ENCODE results near the gene KLHL15.
"Not testable (repeated sequence)": the region's sequence is repeated elsewhere in the genome, so short reads cannot be mapped to it uniquely, and the experiment has no call there.

Gene KLHL15

GRCh38 chrX:23981222-23981621 is 45.8 kb downstream of the KLHL15 start:
- peaks cover 27% of the 10 kb centered on the region for H3K4me1 ChIP-seq (ENCODE audit: control insufficient read depth, low read depth, low read length)
- H3K27me3 ChIP-seq (ENCODE audit: control insufficient read depth, insufficient read depth, low read length) = no peaks in the 10 kb centered on the region
- no peaks in the 10 kb centered on the region for H3K9me3 ChIP-seq (ENCODE audit: control insufficient read depth, low read depth, low read length)
- H3K36me3 ChIP-seq (ENCODE audit: control insufficient read depth, low read depth, low read length) = peaks cover 12% of the 10 kb centered on the region
- peak overlapping the region; percentile 15 for H3K27ac ChIP-seq (ENCODE audit: low read length)
- H3K9ac ChIP-seq (ENCODE audit: low read length) = no peak overlapping the region
- peak overlapping the region; percentile 31 for H3K4me3 ChIP-seq (ENCODE audit: low read length)

DNA sequence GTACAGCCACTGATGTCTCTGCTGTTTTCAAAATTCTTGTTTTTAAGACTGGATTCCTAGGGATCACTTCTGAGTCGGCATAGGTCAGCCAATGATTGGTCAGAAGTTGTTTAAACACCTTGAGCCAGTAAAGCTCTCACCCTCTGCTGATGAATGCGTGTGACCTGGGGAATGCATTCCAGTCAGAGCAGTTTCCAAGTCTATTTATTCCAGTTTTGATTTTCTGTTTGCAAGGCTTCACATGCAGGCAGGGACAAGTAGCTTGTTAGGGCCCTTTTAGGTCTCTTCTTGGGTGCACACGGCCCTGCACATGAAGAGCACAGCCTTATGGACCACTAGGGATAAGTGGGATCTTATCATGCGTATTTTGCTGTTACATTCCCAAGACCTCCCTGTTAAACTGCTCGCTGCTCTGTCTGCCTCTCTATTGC is 47.0 kb downstream of the KLHL15 start:
- Histone ChIP-seq H3K36me3 (ENCODE audit: control insufficient read depth, low read depth, low read length) (peaks cover 4% of the 10 kb centered on the region), H3K4me3 (ENCODE audit: low read length) (no peak overlapping the region), H3K27ac (ENCODE audit: low read length) (no peak overlapping the region)

GRCh38 chrX:23978491-23978890 is 48.5 kb downstream of the KLHL15 start:
- no peaks in the 10 kb centered on the region for H3K9me3 ChIP-seq (ENCODE audit: control insufficient read depth, low read depth, low read length)
- H3K9ac ChIP-seq (ENCODE audit: low read length) = no peak overlapping the region
- peaks cover 27% of the 10 kb centered on the region for H3K4me1 ChIP-seq (ENCODE audit: control insufficient read depth, low read depth, low read length)
- peaks cover 4% of the 10 kb centered on the region for H3K36me3 ChIP-seq (ENCODE audit: control insufficient read depth, low read depth, low read length)
- H3K27me3 ChIP-seq (ENCODE audit: control insufficient read depth, insufficient read depth, low read length) = no peaks in the 10 kb centered on the region
- H3K27ac ChIP-seq (ENCODE audit: low read length) = no peak overlapping the region
- H3K4me3 ChIP-seq (ENCODE audit: low read length) = no peak overlapping the region

More for the DNA sequence above, 47.0 kb downstream of the KLHL15 start:
- Histone ChIP-seq H3K9me3 (ENCODE audit: control insufficient read depth, low read depth, low read length) (no peaks in the 10 kb centered on the region), H3K27me3 (ENCODE audit: control insufficient read depth, insufficient read depth, low read length) (no peaks in the 10 kb centered on the region), H3K4me1 (ENCODE audit: control insufficient read depth, low read depth, low read length) (peaks cover 27% of the 10 kb centered on the region), H3K9ac (ENCODE audit: low read length) (no peak overlapping the region)

- not testable (repeated sequence) for H3K9ac ChIP-seq (ENCODE audit: low read length); H3K27ac ChIP-seq (ENCODE audit: low read length); H3K4me1 ChIP-seq (ENCODE audit: control insufficient read depth, low read depth, low read length); H3K4me3 ChIP-seq (ENCODE audit: low read length); H3K9me3 ChIP-seq (ENCODE audit: control insufficient read depth, low read depth, low read length); H3K27me3 ChIP-seq (ENCODE audit: control insufficient read depth, insufficient read depth, low read length); H3K36me3 ChIP-seq (ENCODE audit: control insufficient read depth, low read depth, low read length)
Measured at GRCh38 chrX:23965630-23966029, 61.4 kb downstream of the KLHL15 start.

DNA sequence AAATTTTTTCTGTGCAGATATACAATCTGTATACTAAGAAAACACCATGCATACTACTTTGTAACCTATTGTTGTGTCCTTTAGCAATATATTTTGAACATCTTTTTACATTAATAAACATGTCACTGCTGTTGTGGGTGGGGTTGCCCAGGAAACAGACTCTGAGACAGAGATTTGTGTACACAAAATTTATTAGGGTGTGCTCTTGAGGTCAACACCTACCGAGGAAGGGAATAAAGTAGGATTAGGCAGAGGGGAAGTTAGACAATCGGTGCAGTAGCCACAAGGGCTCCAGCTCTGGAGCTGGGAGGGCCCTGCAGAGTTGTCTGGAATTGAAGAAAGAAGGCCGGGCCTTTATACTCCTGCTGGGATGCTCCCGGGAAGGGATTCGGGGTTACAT is 62.8 kb downstream of the KLHL15 start:
- Histone ChIP-seq H3K36me3 (ENCODE audit: control insufficient read depth, low read depth, low read length) (no peaks in the 10 kb centered on the region), H3K27ac (ENCODE audit: low read length) (no peak overlapping the region), H3K9ac (ENCODE audit: low read length) (no peak overlapping the region), H3K27me3 (ENCODE audit: control insufficient read depth, insufficient read depth, low read length) (no peaks in the 10 kb centered on the region), H3K4me3 (ENCODE audit: low read length) (no peak overlapping the region), H3K9me3 (ENCODE audit: control insufficient read depth, low read depth, low read length) (no peaks in the 10 kb centered on the region), H3K4me1 (ENCODE audit: control insufficient read depth, low read depth, low read length) (peaks cover 8% of the 10 kb centered on the region)

GRCh38 chrX:23959781-23960180 is 67.2 kb downstream of the KLHL15 start:
- Histone ChIP-seq H3K9me3 (ENCODE audit: control insufficient read depth, low read depth, low read length) (no peaks in the 10 kb centered on the region), H3K27ac (ENCODE audit: low read length) (no peak overlapping the region), H3K27me3 (ENCODE audit: control insufficient read depth, insufficient read depth, low read length) (no peaks in the 10 kb centered on the region), H3K4me1 (ENCODE audit: control insufficient read depth, low read depth, low read length) (peaks cover 8% of the 10 kb centered on the region), H3K36me3 (ENCODE audit: control insufficient read depth, low read depth, low read length) (no peaks in the 10 kb centered on the region), H3K4me3 (ENCODE audit: low read length) (no peak overlapping the region), H3K9ac (ENCODE audit: low read length) (no peak overlapping the region)

GRCh38 chrX:23954396-23954795 is 72.6 kb downstream of the KLHL15 start:
- Histone ChIP-seq H3K4me1 (ENCODE audit: control insufficient read depth, low read depth, low read length) (peaks cover 25% of the 10 kb centered on the region), H3K27ac (ENCODE audit: low read length) (no peak overlapping the region), H3K9ac (ENCODE audit: low read length) (no peak overlapping the region), H3K4me3 (ENCODE audit: low read length) (no peak overlapping the region), H3K36me3 (ENCODE audit: control insufficient read depth, low read depth, low read length) (no peaks in the 10 kb centered on the region), H3K27me3 (ENCODE audit: control insufficient read depth, insufficient read depth, low read length) (no peaks in the 10 kb centered on the region), H3K9me3 (ENCODE audit: control insufficient read depth, low read depth, low read length) (no peaks in the 10 kb centered on the region)

DNA sequence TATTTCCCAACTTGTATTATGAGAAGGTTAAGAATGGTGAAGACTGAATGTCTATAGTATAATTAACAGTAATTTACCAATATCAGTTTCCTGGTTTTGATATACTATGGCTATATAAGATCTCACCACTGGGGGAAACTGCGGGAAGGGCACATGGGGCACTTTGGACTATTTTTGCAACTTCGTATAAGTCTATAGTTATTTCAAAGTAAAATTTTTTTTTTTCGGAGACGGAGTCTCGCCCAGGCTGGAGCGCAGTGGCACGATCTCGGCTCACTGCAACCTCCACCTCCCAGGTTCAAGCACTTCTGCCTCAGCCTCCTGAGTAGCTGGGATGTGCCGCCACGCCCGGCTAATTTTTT is 73.1 kb downstream of the KLHL15 start:
- Histone ChIP-seq H3K36me3 (ENCODE audit: control insufficient read depth, low read depth, low read length) (no peaks in the 10 kb centered on the region), H3K4me1 (ENCODE audit: control insufficient read depth, low read depth, low read length) (peaks cover 25% of the 10 kb centered on the region), H3K4me3 (ENCODE audit: low read length) (no peak overlapping the region), H3K27ac (ENCODE audit: low read length) (no peak overlapping the region), H3K9me3 (ENCODE audit: control insufficient read depth, low read depth, low read length) (no peaks in the 10 kb centered on the region), H3K9ac (ENCODE audit: low read length) (no peak overlapping the region), H3K27me3 (ENCODE audit: control insufficient read depth, insufficient read depth, low read length) (no peaks in the 10 kb centered on the region)

DNA sequence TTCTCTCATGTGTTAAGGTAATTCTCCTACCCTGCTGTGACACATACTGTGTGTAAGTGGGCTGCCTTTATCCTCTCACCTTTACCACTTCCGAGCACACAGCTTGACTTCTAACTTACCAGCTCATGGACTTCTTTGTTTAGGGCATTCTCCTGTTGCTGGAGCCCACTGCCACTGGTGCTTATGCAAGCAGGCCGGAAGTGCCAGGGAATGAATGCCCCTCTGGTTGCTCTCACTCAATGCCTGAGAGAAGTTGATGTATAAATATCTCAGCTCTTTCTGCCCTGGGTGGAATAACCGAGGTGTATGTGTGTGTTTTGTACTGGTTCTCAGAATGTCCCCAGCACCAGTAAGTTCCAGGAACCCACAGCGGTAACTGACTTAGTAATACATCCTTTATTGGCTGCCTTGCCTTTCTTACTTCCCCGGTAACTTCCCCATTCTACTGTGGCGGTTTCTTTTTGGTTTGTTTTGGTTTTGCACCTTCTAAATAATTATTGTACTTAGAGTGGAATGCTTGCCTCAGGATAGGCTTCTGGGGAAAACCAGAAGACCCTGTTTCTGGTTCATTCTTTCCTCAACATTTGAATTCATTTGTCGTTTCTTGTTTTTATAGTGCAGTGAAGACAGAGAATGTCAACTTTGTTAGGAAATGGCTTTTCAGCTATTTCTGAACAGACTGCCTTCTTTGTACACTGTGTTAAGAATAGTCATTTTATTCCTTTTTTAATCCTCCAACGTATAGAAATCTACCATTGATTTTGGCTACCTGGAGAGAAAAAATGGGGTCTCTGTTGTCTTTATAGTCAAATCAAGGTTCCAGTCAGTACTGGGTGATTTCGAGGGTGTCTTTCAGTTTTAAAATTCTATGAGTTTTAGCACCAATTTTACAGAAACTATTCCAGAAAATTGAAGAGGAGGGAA is 73.7 kb downstream of the KLHL15 start:
- H3K4me3 ChIP-seq (ENCODE audit: low read length) = peak overlapping the region; percentile 36

DNA sequence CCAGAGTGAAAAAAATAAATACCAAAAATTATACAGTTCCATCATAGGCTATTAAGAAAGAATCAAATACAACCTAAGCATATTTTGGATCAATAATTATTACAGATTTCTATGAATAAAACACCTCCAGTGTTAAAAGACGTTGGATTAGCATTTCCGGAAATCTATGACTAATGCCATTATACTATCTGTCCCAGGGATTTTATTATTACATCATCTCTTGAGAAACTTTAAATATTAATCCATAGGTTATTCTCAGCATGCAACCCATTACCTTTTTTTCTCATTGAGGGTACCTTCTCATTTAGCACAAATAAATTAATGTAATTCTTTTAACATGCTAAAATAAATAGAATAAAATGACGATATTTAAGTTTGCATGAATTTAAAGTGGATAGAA is 74.6 kb downstream of the KLHL15 start:
- H3K4me3 ChIP-seq (ENCODE audit: low read length) = peak overlapping the region; percentile 36
- no peaks in the 10 kb centered on the region for H3K27me3 ChIP-seq (ENCODE audit: control insufficient read depth, insufficient read depth, low read length)
- H3K9me3 ChIP-seq (ENCODE audit: control insufficient read depth, low read depth, low read length) = no peaks in the 10 kb centered on the region
- H3K9ac ChIP-seq (ENCODE audit: low read length) = peak overlapping the region; percentile 4
- H3K27ac ChIP-seq (ENCODE audit: low read length) = peak overlapping the region; percentile 45
- peaks cover 25% of the 10 kb centered on the region for H3K4me1 ChIP-seq (ENCODE audit: control insufficient read depth, low read depth, low read length)
- no peaks in the 10 kb centered on the region for H3K36me3 ChIP-seq (ENCODE audit: control insufficient read depth, low read depth, low read length)

More for the DNA sequence above, 73.7 kb downstream of the KLHL15 start:
- Histone ChIP-seq H3K4me1 (ENCODE audit: control insufficient read depth, low read depth, low read length) (peaks cover 25% of the 10 kb centered on the region), H3K9ac (ENCODE audit: low read length) (peak overlapping the region; percentile 4), H3K27ac (ENCODE audit: low read length) (peak overlapping the region; percentile 70), H3K27me3 (ENCODE audit: control insufficient read depth, insufficient read depth, low read length) (no peaks in the 10 kb centered on the region), H3K36me3 (ENCODE audit: control insufficient read depth, low read depth, low read length) (no peaks in the 10 kb centered on the region), H3K9me3 (ENCODE audit: control insufficient read depth, low read depth, low read length) (no peaks in the 10 kb centered on the region)

GRCh38 chrX:23945206-23945605 is 81.8 kb downstream of the KLHL15 start:
- peaks cover 5% of the 10 kb centered on the region for H3K4me1 ChIP-seq (ENCODE audit: control insufficient read depth, low read depth, low read length)
- H3K9ac ChIP-seq (ENCODE audit: low read length) = no peak overlapping the region

GRCh38 chrX:23944234-23944633 is 82.8 kb downstream of the KLHL15 start:
- peaks cover 5% of the 10 kb centered on the region for H3K4me1 ChIP-seq (ENCODE audit: control insufficient read depth, low read depth, low read length)
- no peak overlapping the region for H3K27ac ChIP-seq (ENCODE audit: low read length)
- no peaks in the 10 kb centered on the region for H3K27me3 ChIP-seq (ENCODE audit: control insufficient read depth, insufficient read depth, low read length)
- no peak overlapping the region for H3K9ac ChIP-seq (ENCODE audit: low read length)
- no peaks in the 10 kb centered on the region for H3K36me3 ChIP-seq (ENCODE audit: control insufficient read depth, low read depth, low read length)
- H3K9me3 ChIP-seq (ENCODE audit: control insufficient read depth, low read depth, low read length) = no peaks in the 10 kb centered on the region
- H3K4me3 ChIP-seq (ENCODE audit: low read length) = no peak overlapping the region

More at GRCh38 chrX:23945206-23945605, 81.8 kb downstream of the KLHL15 start:
- H3K36me3 ChIP-seq (ENCODE audit: control insufficient read depth, low read depth, low read length) = no peaks in the 10 kb centered on the region
- no peaks in the 10 kb centered on the region for H3K27me3 ChIP-seq (ENCODE audit: control insufficient read depth, insufficient read depth, low read length)
- H3K4me3 ChIP-seq (ENCODE audit: low read length) = no peak overlapping the region
- H3K9me3 ChIP-seq (ENCODE audit: control insufficient read depth, low read depth, low read length) = no peaks in the 10 kb centered on the region
- H3K27ac ChIP-seq (ENCODE audit: low read length) = no peak overlapping the region

All from iPS-18a (cell line).